Measurements from ENCODE around the gene MPDU1. TPM values are rescaled to one million over a fixed set of nuclear protein-coding genes. Genes with fewer than 3 reads are reported as not detected.

The MPDU1 gene
- total and polyA plus RNA-seq, 2 of the 13 experiments (the other 11 are each of a cell fraction or from before 2014, with no cell fraction given) = 112 to 167 TPM

- peak; percentile 79 for TF ChIP-seq ZFX (CRISPR knock-in tag; IDR thresholded peaks at IDR 0.05; ENCODE audit: low read depth)
- no peak for TF ChIP-seq ATF3 (CRISPR knock-in tag; IDR thresholded peaks at IDR 0.05)
- peak; percentile 83 for TF ChIP-seq RBFOX2 (IDR thresholded peaks at IDR 0.05; ENCODE audit: low read depth, low read length)
- no peak for TF ChIP-seq ARNT (IDR thresholded peaks at IDR 0.05)
- TF ChIP-seq, protein P1, sequence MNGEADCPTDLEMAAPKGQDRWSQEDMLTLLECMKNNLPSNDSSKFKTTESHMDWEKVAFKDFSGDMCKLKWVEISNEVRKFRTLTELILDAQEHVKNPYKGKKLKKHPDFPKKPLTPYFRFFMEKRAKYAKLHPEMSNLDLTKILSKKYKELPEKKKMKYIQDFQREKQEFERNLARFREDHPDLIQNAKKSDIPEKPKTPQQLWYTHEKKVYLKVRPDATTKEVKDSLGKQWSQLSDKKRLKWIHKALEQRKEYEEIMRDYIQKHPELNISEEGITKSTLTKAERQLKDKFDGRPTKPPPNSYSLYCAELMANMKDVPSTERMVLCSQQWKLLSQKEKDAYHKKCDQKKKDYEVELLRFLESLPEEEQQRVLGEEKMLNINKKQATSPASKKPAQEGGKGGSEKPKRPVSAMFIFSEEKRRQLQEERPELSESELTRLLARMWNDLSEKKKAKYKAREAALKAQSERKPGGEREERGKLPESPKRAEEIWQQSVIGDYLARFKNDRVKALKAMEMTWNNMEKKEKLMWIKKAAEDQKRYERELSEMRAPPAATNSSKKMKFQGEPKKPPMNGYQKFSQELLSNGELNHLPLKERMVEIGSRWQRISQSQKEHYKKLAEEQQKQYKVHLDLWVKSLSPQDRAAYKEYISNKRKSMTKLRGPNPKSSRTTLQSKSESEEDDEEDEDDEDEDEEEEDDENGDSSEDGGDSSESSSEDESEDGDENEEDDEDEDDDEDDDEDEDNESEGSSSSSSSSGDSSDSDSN (CRISPR knock-in tag; IDR thresholded peaks at IDR 0.05) = peak; percentile 58
- TF ChIP-seq NR3C1 (CRISPR knock-in tag; IDR thresholded peaks at IDR 0.05) = no peak
- no peak for TF ChIP-seq ZNF234 (CRISPR knock-in tag; conservative IDR thresholded peaks at IDR 0.05)
- no peak for TF ChIP-seq RELA (CRISPR knock-in tag; IDR thresholded peaks at IDR 0.05)
- no peak; the same call in 1 of the 2 replicates for TF ChIP-seq FOXC1 (CRISPR knock-in tag; IDR thresholded peaks at IDR 0.05; ENCODE audit: borderline replicate concordance)
- no peak for TF ChIP-seq SATB2 (CRISPR knock-in tag; IDR thresholded peaks at IDR 0.05)
- peak; percentile 92; the same call in 2 of the 3 replicates for TF ChIP-seq MXI1 (IDR thresholded peaks at IDR 0.05; ENCODE audit: borderline replicate concordance, low read depth, low read length)
- peak; percentile 79 for TF ChIP-seq SIN3A (IDR thresholded peaks at IDR 0.05; ENCODE audit: borderline replicate concordance, low read depth, low read length)
- no peak for TF ChIP-seq TEAD2 (CRISPR knock-in tag; IDR thresholded peaks at IDR 0.05)
- TF ChIP-seq ARNT2 (CRISPR knock-in tag; IDR thresholded peaks at IDR 0.05; ENCODE audit: low read depth) = peak; percentile 49; the same call in 1 of the 2 replicates
- peak; percentile 69; the same call in 1 of the 2 replicates for TF ChIP-seq CREB1 (IDR thresholded peaks at IDR 0.05)
- peak; percentile 72 for TF ChIP-seq CREB1 (CRISPR knock-in tag; IDR thresholded peaks at IDR 0.05)
- no peak for TF ChIP-seq SSRP1 (CRISPR knock-in tag; IDR thresholded peaks at IDR 0.05)
- TF ChIP-seq SNAI1 (CRISPR knock-in tag; IDR thresholded peaks at IDR 0.05; ENCODE audit: borderline replicate concordance) = 0 out of 2 replicates have a peak, but pooled peaks have one; percentile 3
- TF ChIP-seq, protein P2, sequence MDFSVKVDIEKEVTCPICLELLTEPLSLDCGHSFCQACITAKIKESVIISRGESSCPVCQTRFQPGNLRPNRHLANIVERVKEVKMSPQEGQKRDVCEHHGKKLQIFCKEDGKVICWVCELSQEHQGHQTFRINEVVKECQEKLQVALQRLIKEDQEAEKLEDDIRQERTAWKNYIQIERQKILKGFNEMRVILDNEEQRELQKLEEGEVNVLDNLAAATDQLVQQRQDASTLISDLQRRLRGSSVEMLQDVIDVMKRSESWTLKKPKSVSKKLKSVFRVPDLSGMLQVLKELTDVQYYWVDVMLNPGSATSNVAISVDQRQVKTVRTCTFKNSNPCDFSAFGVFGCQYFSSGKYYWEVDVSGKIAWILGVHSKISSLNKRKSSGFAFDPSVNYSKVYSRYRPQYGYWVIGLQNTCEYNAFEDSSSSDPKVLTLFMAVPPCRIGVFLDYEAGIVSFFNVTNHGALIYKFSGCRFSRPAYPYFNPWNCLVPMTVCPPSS (IDR thresholded peaks at IDR 0.05) = no peak
- peak; percentile 31; the same call in 1 of the 2 replicates for TF ChIP-seq ZNF331 (CRISPR knock-in tag; IDR thresholded peaks at IDR 0.05)
- TF ChIP-seq GZF1 (CRISPR knock-in tag; IDR thresholded peaks at IDR 0.05) = no peak
- peak; percentile 98 for TF ChIP-seq ETV5 (CRISPR knock-in tag; IDR thresholded peaks at IDR 0.05; ENCODE audit: borderline replicate concordance)
- TF ChIP-seq ZSCAN22 (CRISPR knock-in tag; IDR thresholded peaks at IDR 0.05) = no peak
Measured at GRCh38 chr17:7573324-7574080, 10.2 kb upstream of the MPDU1 start (continued).

All from HepG2 (cell line).